ENCODE measurements around the gene ALAS2. TPM values are rescaled to one million over a fixed set of nuclear protein-coding genes. Genes with fewer than 3 reads are reported as not detected.

ALAS2 gene
- total and polyA plus RNA-seq, 2 of the 8 experiments (the other 6 are each of a cell fraction or from before 2014, with no cell fraction given) = 0.27 to 0.32 TPM

- no peak overlapping the region for H3K4ac ChIP-seq (replicated peaks; ENCODE audit: insufficient read length, low read depth, low read length)
- no peak for FAIRE-seq
These were observed 36.0 kb downstream of the ALAS2 start for GRCh38 chrX:54994668-54995351.

More at GRCh38 chrX:54994668-54995351, 36.0 kb downstream of the ALAS2 start:
- Histone ChIP-seq H3K18ac (ENCODE audit: extremely low read depth, low read length) (no peak overlapping the region), H3K4me3 (ENCODE audit: extremely low read depth in 1 of 4, insufficient read depth in 2 of 4, low read depth in 3 of 4, low read length in 4 of 4) (no peak overlapping the region), H3K9ac (replicated peaks in 1 of 4; ENCODE audit: extremely low read depth in 1 of 4, low read depth in 3 of 4, low read length in 3 of 4) (no peak overlapping the region), H3K9me3 (ENCODE audit: insufficient read depth in 2 of 2, low read depth in 1 of 2, low read length in 1 of 2) (no peaks in the 10 kb centered on the region), H3K4me1 (replicated peaks in 1 of 4; ENCODE audit: control insufficient read depth in 3 of 4, insufficient read depth in 4 of 4, low read length in 3 of 4) (no peaks in the 10 kb centered on the region), H4K8ac (ENCODE audit: extremely low read depth, insufficient read depth, low read length) (no peak overlapping the region), H4K20me1 (replicated peaks in 1 of 2; ENCODE audit: control insufficient read depth in 1 of 2, insufficient read depth in 2 of 2, low read length in 2 of 2) (no peaks in the 10 kb centered on the region), H3K79me2 (ENCODE audit: control insufficient read depth in 1 of 2, insufficient read depth in 2 of 2, low read length in 2 of 2) (no peaks in the 10 kb centered on the region), H4K91ac (replicated peaks; ENCODE audit: insufficient read length, low read length) (no peak overlapping the region), H3K27me3 (replicated peaks in 1 of 4; ENCODE audit: control insufficient read depth in 3 of 4, extremely low read depth in 1 of 4, insufficient read depth in 3 of 4, low read length in 3 of 4) (no peaks in the 10 kb centered on the region), H3K27ac (ENCODE audit: low read depth, low read length) (no peak overlapping the region), H3K14ac (ENCODE audit: insufficient read length) (no peak overlapping the region), H3K23me2 (ENCODE audit: low read depth, low read length) (peaks cover 2% of the 10 kb centered on the region; the same call in 1 of the 2 replicates), H2BK120ac (replicated peaks; ENCODE audit: low read depth, low read length) (no peak overlapping the region), H3K4me2 (ENCODE audit: insufficient read depth in 1 of 2, low read depth in 2 of 2, low read length in 2 of 2) (no peak overlapping the region), H2BK12ac (ENCODE audit: low read depth, low read length) (no peak overlapping the region), H2BK20ac (ENCODE audit: low read length) (no peak overlapping the region), H2AK5ac (ENCODE audit: low read depth, low read length) (no peak overlapping the region), H4K5ac (ENCODE audit: insufficient read length, low read depth, low read length) (no peak overlapping the region), H3K23ac (ENCODE audit: insufficient read length) (no peak overlapping the region), H2BK5ac (ENCODE audit: low read depth, low read length) (no peak overlapping the region), H3K79me1 (ENCODE audit: low read depth, low read length) (no peaks in the 10 kb centered on the region), H3K36me3 (ENCODE audit: control insufficient read depth in 2 of 4, insufficient read depth in 4 of 4, low read length in 3 of 4) (no peaks in the 10 kb centered on the region), H2BK15ac (ENCODE audit: low read length) (no peak overlapping the region), H2AFZ (ENCODE audit: low read length) (no peak overlapping the region), H3K56ac (replicated peaks; ENCODE audit: insufficient read length, low read depth, low read length) (no peak overlapping the region)
- POLR2A ChIA-PET (ENCODE audit: partially characterized antibody) = no interaction called here
- CTCF ChIA-PET (ENCODE audit: partially characterized antibody) = interaction anchor here (1.2 kb wide), 1 partner anchor 8 kb away, joined by 3 read pairs; no protein-coding TSS in a partner anchor
- WGBS, 2 experiments (ENCODE audit: extremely low coverage in 1 of 2, insufficient coverage in 1 of 2, insufficient read length in 1 of 2, insufficient replicate concordance in 2 of 2, low coverage in 1 of 2, low lambda C conversion rate in 2 of 2, missing lambda C conversion rate in 1 of 2) = 90% methylated on average over 5 of the region's 6 CpGs; no CpG with 5 or more reads in 1 of the 2 experiments
- DNase-seq (ENCODE audit: low read depth in 1 of 2, low spot score in 2 of 2) = no peak
- TF ChIP-seq BRCA1 (IDR thresholded peaks at IDR 0.05; ENCODE audit: low read depth, low read length) (no peak), EZH2 (IDR thresholded peaks at IDR 0.05; ENCODE audit: low read depth, low read length, severe bottlenecking) (no peak), GTF2F1 (IDR thresholded peaks at IDR 0.05; ENCODE audit: borderline replicate concordance, low read depth, low read length) (no peak), SUZ12 (IDR thresholded peaks at IDR 0.05; ENCODE audit: low read length) (no peak), CBX5 (IDR thresholded peaks at IDR 0.05; ENCODE audit: low read depth, low read length) (no peak), MAFK (IDR thresholded peaks at IDR 0.05; ENCODE audit: low read depth, low read length) (no peak), KDM4A (IDR thresholded peaks at IDR 0.05; ENCODE audit: low read depth, low read length, severe bottlenecking) (no peak)
